ENCODE measurements around the gene PNMA8C.

DNA sequence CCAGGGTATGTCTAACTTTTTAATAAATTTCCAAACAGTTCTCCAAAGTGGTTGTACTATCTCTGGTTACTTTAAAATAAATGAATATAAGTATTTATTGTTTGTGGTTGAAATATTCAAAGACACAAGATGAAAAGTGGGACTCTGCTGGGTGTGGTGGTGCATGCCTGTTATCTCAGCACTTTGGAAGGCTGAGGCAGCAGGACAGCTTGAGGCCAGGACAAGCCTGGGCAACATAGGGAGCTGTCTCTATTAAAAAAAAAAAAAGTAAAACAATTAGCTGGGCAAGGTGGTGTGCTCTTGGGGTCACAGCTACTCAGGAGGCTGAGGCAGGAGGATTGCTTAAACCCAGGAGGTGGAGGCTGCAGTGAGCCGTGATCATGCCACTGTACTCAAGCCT, 32.2 kb upstream of the PNMA8C start:
- TF ChIP-seq CTCF (IDR thresholded peaks at IDR 0.05) = no peak
- TF ChIP-seq POLR2A (IDR thresholded peaks at IDR 0.05) = no peak
